BE2C (cell line): Measurements from ENCODE around the gene NIPAL3.

ENCODE experiments used
- DNase-seq: peaks from one replicate; pipeline ENCODE4 v3.0.0-alpha.2; 2020
- H3K27me3 ChIP-seq: fragments of 250-450 bp; sonication (Bioruptor Pico); 2 replicates; pipeline ENCODE4 v1.5.1; 2020; ENCODE audit warnings: mild to moderate bottlenecking
- H3K36me3 ChIP-seq: fragments of 250-450 bp; sonication (Bioruptor Pico); 2 replicates; pipeline ENCODE4 v1.5.1; 2020; ENCODE audit warnings: mild to moderate bottlenecking
- H3K4me1 ChIP-seq: fragments of 250-450 bp; sonication (Bioruptor Pico); 2 replicates; pipeline ENCODE4 v1.5.1; 2020
- H3K4me3 ChIP-seq: 2 replicates; pipeline ENCODE4 v1.5.1; 2011; ENCODE audit warnings: low read depth, low read length
- H3K9me3 ChIP-seq: fragments of 250-450 bp; sonication (Bioruptor Pico); 2 replicates; pipeline ENCODE4 v1.5.1; 2020
- TF ChIP-seq, protein P1 (sequence below): IDR thresholded peaks from 2 replicates; pipeline ENCODE4 v1.5.1; 2012; ENCODE audit warnings: mild to moderate bottlenecking, low read depth, low read length

Gene NIPAL3

DNA sequence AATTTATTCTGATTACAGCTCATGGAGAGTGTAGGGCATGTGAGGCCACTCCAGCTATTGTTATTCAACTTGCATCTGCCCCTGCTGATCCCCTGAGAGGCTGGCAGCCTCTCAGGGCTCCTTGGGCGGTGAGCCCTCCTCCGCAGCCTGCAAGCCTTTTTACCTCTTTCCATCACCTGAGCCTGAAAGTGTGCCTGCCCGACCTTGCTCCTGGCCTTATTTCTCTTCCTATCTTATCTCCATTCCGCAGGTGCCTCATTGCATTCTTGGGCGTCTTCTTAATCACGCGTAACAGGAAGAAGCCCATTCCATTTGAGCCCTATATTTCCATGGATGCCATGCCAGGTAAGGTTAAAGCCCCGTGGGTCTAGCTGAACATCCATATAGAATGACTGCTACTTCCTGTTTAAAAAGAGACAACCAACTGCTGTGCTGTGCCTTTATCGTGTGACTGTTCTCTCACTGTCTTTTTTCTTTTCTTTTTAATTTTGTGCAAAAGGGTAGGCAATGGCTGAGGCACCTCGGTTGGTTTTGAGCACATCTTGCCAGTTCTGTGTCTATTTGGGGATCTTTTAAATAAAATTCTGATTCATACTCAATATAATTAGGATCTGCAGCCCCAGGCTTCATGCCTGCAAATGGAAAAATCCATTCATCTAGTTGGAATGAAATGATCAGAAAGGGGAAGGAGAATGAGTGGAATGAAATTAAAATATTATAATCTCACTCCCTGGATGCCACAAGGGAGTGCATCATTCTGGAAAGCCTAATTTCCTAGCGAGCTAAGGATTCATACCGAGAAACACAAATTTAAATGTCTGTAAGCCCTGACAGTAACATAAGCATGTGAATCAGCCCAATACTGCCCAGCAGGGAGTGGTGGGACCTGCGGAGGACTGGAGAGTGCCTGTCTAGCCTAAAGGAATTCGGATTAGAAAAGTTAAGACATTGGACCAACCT is 48.5 kb downstream of the NIPAL3 start:
- DNase-seq, result no peak
- Histone ChIP-seq H3K4me1 (no peaks in the 10 kb centered on the region), H3K36me3 (no peaks in the 10 kb centered on the region), H3K9me3 (no peaks in the 10 kb centered on the region), H3K27me3 (no peaks in the 10 kb centered on the region), H3K4me3 (no peak overlapping the region)
- TF ChIP-seq, protein P1, sequence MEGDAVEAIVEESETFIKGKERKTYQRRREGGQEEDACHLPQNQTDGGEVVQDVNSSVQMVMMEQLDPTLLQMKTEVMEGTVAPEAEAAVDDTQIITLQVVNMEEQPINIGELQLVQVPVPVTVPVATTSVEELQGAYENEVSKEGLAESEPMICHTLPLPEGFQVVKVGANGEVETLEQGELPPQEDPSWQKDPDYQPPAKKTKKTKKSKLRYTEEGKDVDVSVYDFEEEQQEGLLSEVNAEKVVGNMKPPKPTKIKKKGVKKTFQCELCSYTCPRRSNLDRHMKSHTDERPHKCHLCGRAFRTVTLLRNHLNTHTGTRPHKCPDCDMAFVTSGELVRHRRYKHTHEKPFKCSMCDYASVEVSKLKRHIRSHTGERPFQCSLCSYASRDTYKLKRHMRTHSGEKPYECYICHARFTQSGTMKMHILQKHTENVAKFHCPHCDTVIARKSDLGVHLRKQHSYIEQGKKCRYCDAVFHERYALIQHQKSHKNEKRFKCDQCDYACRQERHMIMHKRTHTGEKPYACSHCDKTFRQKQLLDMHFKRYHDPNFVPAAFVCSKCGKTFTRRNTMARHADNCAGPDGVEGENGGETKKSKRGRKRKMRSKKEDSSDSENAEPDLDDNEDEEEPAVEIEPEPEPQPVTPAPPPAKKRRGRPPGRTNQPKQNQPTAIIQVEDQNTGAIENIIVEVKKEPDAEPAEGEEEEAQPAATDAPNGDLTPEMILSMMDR, result no peak

DNA sequence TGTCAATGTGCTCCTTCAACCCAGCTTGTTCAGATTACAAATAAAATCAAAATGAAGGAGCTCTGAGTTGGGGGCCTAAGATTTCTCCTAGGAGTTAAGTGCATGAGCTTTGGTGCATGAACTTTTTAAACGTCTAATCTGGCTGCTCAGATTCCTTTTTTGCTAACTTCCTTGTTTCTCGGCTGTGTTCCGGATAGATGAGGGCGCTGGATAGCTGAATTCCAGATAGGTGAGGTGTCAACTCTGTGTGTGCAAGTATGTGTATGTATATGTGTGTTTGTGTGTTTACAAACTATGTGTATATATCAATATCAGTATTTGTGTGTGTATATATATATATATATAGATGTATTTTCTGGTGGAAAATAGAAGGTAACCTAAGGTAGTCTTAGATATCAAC is 49.5 kb downstream of the NIPAL3 start:
- H3K4me3 ChIP-seq, result no peak overlapping the region
- no peaks in the 10 kb centered on the region for H3K4me1 ChIP-seq
- TF ChIP-seq, protein P1, result no peak
- H3K27me3 ChIP-seq, result no peaks in the 10 kb centered on the region
- no peak for DNase-seq
- H3K36me3 ChIP-seq, result no peaks in the 10 kb centered on the region
- H3K9me3 ChIP-seq, result no peaks in the 10 kb centered on the region

DNA sequence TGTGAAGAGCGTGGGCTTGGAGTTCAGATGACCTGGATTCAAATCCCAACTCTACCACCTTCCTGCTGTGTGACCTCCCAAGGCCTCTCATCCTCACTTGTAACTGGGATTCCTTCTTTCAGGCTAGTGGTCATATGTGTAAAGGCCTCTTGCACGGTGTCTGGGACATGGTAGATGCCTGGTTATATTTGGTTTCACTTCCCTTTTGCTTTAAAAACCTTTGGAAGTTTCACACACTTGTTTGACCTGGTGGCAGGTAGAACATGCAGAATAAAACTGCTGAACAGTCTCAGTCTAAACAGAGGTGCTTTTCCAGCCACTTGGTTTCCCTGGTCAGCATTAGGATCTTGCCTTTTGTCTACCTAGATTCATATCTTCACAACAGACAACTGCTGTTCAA is 50.0 kb downstream of the NIPAL3 start:
- H3K4me1 ChIP-seq, result no peaks in the 10 kb centered on the region
- no peak for DNase-seq
- H3K27me3 ChIP-seq, result no peaks in the 10 kb centered on the region
- H3K9me3 ChIP-seq, result no peaks in the 10 kb centered on the region
- no peak overlapping the region for H3K4me3 ChIP-seq
- TF ChIP-seq, protein P1, result no peak
- H3K36me3 ChIP-seq, result no peaks in the 10 kb centered on the region

DNA sequence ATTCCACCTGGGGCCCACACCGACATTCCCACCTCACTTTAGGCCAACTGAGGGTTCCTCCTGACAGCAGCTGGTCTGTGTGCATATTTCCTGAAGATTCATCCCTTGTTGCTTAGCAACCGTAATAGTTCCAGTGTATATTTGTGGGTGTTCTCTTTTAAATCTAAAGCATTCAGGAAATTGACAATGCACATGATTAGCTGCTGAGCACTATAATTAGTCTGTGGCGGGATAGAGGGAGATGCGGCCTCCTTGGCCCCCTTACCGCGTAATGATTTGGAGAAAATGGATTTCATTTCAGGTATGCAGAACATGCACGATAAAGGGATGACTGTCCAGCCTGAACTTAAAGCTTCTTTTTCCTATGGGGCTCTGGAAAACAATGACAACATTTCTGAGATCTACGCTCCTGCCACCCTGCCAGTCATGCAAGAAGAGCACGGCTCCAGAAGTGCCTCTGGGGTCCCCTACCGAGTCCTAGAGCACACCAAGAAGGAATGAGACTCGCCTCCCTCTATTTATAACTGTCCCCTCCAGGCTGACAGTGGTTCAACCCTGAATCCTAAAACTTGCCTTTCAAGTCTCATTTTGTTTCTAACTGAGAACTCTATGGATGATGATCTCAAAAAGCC is 53.2 kb downstream of the NIPAL3 start:
- no peak for DNase-seq
- Histone ChIP-seq H3K27me3 (no peaks in the 10 kb centered on the region), H3K4me3 (no peak overlapping the region), H3K4me1 (no peaks in the 10 kb centered on the region), H3K9me3 (no peaks in the 10 kb centered on the region), H3K36me3 (no peaks in the 10 kb centered on the region)
- TF ChIP-seq, protein P1, result no peak

DNA sequence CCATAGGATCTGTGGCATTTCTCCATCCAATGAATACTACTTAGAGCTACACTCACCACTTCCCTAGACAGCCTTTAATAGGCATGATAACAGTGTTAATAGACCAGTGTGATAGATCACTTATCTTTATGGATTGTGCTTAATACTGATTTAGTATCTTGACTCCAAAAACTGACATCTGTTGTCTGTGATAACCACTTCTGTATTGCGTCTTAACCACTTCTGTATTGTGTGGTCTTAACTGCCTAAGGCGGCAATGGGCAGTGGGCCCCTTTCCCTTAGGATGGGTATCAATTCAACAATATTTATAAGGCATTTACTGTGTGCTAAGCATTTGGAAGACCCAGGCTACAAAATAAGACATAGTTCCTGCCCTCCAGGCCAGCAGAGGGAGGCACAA is 55.0 kb downstream of the NIPAL3 start:
- Histone ChIP-seq H3K4me1 (no peaks in the 10 kb centered on the region), H3K36me3 (no peaks in the 10 kb centered on the region), H3K9me3 (no peaks in the 10 kb centered on the region), H3K4me3 (no peak overlapping the region), H3K27me3 (no peaks in the 10 kb centered on the region)
- DNase-seq, result no peak
- TF ChIP-seq, protein P1, result no peak
